IMR-90 (cell line): ENCODE results near the gene GAPT.

ENCODE experiments used
- BHLHE40 ChIP-seq: fragments of 150-350 bp; IDR thresholded peaks from 2 replicates; pipeline ENCODE4 v1.6.1; 2016; ENCODE audit warnings: mild to moderate bottlenecking, low read depth, low read length
- CEBPB ChIP-seq: IDR thresholded peaks from 2 replicates; pipeline ENCODE4 v1.6.1; 2012; ENCODE audit warnings: low read depth, low read length, improper control_type of control experiment
- CHD1 ChIP-seq: IDR thresholded peaks from 2 replicates; pipeline ENCODE4 v1.6.1; 2012; ENCODE audit warnings: low read depth, low read length, improper control_type of control experiment
- CTCF ChIP-seq: conservative IDR thresholded peaks from 2 replicates; pipeline ENCODE4 v1.5.1; 2012; ENCODE audit warnings: mild to moderate bottlenecking, low read depth, low read length, improper control_type of control experiment
- FOS ChIP-seq: fragments of 150-350 bp; IDR thresholded peaks from 2 replicates; pipeline ENCODE4 v1.6.1; 2016; ENCODE audit warnings: low read depth, low read length
- MAFK ChIP-seq: IDR thresholded peaks from 2 replicates; pipeline ENCODE4 v1.6.1; 2012; ENCODE audit warnings: low read depth, low read length, improper control_type of control experiment
- MXI1 ChIP-seq: IDR thresholded peaks from 2 replicates; pipeline ENCODE4 v1.6.1; 2012; ENCODE audit warnings: low read depth, mild to moderate bottlenecking, low read length, moderate library complexity, borderline replicate concordance
- NFE2L2 ChIP-seq: fragments of 150-350 bp; IDR thresholded peaks from 2 replicates; pipeline ENCODE4 v1.6.1; 2016; ENCODE audit warnings: low read depth, mild to moderate bottlenecking, low read length
- POLR2A ChIP-seq: IDR thresholded peaks from 2 replicates; pipeline ENCODE4 v1.6.1; 2012; ENCODE audit warnings: mild to moderate bottlenecking, low read depth, low read length
- RAD21 ChIP-seq: IDR thresholded peaks from 2 replicates; pipeline ENCODE4 v1.6.1; 2012; ENCODE audit warnings: low read length, improper control_type of control experiment
- RFX5 ChIP-seq: IDR thresholded peaks from 2 replicates; pipeline ENCODE4 v1.8.0; 2012; ENCODE audit warnings: low read depth, mild to moderate bottlenecking, low read length, moderate library complexity
- USF2 ChIP-seq: fragments of 150-350 bp; IDR thresholded peaks from 2 replicates; pipeline ENCODE4 v1.6.1; 2017; ENCODE audit warnings: mild to moderate bottlenecking, antibody characterized with exemption, low read length, low read depth
- TF ChIP-seq, protein P1 (sequence below): fragments of 150-350 bp; IDR thresholded peaks from 2 replicates; pipeline ENCODE4 v1.6.1; 2016; ENCODE audit warnings: low read depth, mild to moderate bottlenecking, low read length, moderate library complexity, borderline replicate concordance

DNA sequence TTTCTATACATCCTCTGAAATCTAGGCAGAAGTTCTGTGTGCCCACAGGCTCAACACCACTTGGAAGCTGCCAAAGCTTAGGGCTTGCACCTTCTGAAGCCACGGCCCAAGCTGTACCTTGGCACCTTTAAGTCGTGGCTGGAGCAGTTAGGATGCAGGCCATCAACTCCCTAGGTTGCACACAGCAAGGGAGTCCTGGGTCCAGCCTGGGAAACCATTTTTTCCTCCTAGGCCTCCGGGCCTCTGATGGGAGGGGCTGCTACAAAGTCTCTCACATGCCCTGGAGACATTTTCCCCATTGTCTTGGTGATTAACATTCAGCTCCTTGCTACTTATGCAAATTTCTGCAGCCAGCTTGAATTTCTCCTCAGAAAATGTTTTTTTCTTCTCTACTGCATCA, 15.8 kb upstream of the GAPT start:
- no peak for TF ChIP-seq NFE2L2
- TF ChIP-seq, protein P1, sequence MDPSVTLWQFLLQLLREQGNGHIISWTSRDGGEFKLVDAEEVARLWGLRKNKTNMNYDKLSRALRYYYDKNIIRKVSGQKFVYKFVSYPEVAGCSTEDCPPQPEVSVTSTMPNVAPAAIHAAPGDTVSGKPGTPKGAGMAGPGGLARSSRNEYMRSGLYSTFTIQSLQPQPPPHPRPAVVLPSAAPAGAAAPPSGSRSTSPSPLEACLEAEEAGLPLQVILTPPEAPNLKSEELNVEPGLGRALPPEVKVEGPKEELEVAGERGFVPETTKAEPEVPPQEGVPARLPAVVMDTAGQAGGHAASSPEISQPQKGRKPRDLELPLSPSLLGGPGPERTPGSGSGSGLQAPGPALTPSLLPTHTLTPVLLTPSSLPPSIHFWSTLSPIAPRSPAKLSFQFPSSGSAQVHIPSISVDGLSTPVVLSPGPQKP: no peak
- TF ChIP-seq BHLHE40: no peak
- TF ChIP-seq CHD1: no peak
- TF ChIP-seq CTCF: no peak
- no peak for TF ChIP-seq FOS
- TF ChIP-seq MAFK: no peak
- no peak for TF ChIP-seq RFX5
- TF ChIP-seq CEBPB: no peak
- TF ChIP-seq MXI1: no peak
- TF ChIP-seq POLR2A: no peak
- no peak for TF ChIP-seq RAD21
- TF ChIP-seq USF2: no peak
